ENCODE results near the gene NXPE1.
"Not testable (repeated sequence)": the region's sequence is repeated elsewhere in the genome, so short reads cannot be mapped to it uniquely, and the experiment has no call there.

Gene NXPE1

DNA sequence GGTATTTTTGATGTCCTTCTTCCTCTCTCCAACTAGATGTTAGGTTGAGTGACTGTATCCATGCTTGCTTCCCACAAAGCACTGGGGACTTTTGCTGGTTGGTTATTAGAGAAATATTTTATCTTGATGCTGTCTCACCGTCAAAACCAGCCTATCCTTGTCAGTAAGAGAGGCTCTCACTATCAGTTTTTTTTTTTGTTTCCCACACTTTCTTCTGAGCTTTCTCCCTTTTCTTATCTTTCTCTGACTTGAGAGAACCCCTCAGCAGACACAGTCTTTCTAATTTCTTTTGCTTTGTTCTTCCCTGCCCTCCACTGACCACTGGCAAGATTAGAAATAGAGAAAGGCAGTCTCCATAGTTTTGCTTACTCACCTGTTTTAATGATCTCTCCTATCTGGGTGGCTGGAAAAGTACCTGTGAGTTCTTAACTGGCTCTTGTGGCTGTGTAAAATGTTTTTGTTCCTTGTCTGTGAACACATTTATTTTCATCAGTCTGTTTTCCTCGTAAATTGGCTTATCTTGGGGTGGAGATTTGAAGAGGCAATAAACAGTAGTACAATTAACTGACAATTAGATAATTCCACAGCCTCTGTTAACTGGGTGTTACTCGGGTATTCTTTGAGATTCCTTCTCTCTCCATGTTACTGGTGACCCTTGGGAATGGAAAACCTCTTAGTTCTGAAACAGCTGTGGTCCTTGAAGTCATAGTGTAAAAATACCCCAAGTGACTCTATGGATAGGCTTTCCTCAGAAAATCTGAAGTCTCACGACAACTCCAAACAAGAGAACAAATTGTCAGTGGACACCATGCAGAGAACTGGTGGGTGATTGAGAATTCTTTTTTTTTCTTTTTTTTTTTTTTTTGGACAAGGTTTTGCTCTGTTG is at the start of gene NXPE1:
Gene NXPE1, minus strand, starts transcription at position 457 of the 886 bp plus-strand sequence. CDS start 8,680 bp downstream, outside the sequence.
- DNase-seq, result no peak

DNA sequence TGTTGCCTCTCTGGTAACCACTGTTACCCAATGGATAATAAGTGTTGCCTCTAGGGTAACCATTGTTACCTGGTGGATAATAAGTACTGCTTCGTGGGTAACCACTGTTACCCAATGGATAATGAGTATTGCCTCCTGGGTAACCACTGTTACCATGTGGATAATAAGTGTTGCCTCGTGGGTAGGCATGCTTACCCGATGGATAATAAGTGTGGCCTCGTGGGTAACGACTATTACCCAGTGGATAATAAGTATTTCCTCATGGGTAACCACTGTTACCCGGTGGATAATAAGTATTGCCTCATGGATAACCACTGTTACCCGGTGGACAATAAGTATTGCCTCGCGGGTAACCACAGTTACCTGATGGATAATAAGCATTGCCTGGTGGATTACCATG is 49.7 kb upstream of the NXPE1 start:
- DNase-seq, result no peak

DNA sequence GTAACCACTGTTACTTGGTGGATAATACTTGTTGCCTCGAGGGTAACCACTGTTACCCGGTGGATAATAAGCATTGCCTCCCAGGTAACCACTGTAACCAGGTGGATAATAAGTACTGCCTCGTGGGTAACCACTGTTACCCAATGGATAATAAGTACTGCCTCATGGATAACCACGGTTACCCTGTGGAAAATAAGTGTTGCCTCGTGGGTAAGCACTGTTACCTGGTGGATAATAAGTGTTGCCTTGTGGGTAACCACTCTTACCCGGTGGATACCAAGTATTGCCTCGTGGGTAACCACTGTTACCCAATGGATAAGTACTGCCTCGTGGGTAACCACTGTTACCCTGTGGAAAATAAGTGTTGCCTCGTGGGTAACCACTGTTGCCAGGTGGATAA is 48.9 kb upstream of the NXPE1 start:
- not testable (repeated sequence) for DNase-seq

DNA sequence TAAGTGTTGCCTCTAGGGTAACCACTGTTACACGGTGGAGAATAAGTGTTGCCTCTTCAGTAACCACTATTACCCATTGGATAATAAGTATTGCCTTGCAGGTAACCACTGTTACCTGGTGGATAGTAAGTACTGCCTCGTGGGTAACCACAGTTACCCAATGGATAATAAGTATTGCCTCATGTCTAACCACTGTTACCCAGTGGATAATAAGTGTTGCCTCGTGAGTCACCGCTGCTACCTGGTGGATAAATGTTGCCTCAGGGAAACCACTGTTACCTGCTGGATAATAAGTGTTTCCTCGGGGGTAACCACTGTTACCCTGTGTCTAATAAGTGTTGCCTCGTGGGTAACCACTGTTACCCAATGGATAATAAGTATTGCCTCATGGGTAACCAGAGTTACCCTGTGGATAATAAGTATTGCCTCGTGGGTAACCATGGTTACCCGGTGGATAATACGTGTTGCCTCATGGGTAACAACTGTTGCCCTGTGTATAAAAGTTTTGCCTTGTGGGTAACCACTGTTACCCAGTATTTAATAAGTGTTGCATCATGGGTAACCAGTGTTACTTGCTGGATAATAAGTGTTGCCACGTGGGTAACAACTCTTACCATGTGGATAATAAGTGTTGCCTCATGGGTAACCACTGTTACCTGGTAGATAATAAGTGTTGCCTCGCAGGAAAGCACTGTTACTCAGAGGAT is 48.2 kb upstream of the NXPE1 start:
- DNase-seq, result no peak

DNA sequence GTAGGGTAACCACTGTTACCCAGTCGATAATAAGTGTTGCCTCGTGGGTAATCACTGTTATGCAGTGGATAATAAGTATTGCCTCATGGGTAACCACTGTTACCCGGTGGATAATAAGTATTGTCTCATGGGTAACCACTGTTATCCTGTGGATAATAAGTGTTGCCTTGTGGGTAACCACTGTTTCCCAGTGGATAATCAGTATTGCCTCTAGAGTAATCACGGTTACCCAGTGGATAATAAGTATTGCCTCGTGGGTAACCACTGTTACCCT is 47.1 kb upstream of the NXPE1 start:
- DNase-seq, result not testable (repeated sequence)

DNA sequence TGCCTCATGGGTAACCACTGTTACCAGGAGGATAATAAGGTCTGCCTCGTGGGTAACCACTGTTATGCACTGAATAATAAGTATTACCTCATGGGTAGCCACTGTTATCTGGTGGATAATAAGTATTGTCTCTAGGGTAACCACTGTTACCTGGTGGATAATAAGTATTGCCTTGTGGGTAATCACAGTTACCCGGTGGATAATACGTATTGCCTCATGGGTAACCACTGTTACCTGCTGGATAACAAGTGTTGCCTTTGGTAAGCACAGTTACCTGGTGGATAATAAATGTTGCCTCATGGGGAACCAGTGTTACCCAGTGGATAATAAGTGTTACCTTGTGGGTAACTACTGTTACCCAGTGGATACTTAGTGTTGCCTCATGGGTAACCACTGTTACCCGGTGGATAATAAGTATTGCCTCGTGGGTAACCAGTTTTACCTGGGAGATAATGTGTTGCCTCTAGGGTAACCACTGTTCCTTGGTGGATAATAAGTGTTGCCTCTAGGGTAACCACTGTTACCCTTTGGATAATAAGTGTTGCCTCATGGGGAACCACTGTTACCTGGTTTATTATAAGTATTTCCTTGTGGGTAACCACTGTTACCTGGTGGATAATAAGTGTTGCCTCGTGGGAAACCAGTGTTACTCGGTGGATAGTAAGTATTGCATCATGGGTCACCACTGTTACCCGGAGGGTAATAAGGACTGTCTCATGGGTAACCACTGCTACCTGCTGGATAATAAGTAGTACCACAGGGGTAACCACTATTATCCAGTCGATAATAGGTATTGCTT is 46.5 kb upstream of the NXPE1 start:
- DNase-seq, result no peak

DNA sequence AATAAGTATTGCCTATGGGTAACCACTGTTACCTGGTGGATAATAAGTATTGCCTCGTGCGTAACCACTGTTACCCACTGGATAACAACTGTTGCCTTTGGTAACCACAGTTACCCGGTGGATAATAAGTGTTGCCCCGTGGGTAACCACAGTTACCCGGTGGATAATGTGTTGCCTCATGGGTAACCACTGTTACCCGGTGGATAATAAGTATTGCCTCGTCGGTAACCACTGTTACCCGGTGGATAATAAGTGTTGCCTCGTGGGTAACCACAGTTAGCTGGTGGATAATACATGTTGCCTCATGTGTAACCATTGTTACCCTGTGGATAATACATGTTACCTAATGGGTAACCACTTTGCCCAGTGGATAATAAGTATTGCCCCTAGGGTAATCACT is 45.7 kb upstream of the NXPE1 start:
- DNase-seq, result no peak

DNA sequence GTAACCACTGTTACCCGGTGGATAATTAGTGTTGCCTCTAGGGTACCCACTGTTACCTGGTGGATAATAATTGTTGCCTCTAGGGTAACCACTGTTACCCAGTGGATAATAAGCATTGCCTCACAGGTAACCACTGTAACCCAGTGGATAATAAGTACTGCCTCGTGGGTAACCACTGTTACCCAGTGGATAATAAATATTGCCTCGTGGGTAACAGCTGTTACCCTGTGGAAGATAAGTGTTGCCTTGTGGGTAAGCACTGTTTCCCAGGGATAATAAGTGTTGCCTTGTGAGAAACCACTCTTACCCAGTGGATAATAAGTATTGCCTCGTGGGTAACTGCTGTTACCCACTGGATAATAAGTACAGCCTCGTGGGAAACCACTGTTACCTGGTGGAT is 45.2 kb upstream of the NXPE1 start:
- no peak for DNase-seq

DNA sequence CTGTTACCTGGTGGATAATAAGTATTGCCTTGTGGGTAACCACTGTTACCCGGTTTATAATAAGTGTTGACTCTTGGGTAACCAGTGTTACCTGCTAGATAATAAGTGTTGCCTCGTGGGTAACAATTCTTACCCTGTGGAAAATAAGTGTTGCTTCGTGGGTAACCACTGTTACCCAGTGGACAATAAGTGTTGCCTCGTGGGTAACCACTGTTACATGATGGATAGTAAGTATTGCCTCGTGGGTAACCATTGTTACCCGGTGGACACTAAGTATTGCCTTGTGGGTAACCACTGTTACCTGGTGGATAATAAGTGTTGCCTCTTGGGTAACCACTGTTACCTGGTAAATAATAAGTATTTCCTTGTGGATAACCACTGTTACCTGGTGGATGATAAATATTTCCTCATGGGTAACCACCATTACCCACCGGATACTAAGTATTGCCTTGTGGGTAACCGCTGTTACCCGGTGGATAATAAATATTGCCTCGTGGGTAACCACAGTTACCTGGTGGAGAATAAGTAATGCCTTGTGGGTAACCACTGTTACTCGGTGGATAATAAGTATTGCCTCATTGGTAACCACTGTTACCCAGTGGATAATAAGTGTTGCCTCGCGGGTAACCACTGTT is 44.6 kb upstream of the NXPE1 start:
- no peak for DNase-seq

DNA sequence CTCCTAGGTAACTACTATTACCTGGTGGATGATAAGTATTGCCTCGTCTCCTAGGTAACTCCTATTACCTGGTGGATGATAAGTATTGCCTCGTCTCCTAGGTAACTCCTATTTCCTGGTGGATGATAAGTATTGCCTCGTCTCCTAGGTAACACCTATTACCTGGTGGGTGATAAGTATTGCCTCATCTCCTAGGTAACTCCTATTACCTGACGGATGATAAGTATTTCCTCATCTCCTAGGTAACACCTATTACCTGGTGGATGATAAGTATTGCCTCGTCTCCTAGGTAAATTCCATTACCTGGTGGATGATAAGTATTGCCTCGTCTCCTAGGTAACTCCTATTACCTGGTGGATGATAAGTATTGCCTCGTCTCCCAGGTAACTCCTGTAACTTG is 43.5 kb upstream of the NXPE1 start:
- not testable (repeated sequence) for DNase-seq

DNA sequence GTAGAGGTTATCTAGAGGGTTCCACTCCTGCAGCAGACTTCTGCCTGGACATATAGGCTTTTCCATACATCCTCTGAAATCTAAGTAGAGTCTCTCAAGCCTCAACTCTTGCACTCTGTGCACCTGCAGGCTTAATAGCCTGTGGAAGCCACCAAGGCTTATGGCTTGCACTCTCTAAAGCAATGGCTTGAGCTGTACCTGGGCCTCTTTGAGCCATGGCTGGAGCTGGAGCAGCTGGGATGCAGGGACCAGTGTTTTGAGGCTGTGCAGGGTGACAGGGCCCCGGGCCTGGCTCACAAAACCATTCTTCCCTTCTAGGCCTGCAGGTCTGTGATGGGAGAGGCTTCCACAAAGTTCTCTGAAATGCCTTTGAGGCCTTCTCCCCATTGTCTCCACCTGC is 38.8 kb upstream of the NXPE1 start:
- DNase-seq, result no peak

DNA sequence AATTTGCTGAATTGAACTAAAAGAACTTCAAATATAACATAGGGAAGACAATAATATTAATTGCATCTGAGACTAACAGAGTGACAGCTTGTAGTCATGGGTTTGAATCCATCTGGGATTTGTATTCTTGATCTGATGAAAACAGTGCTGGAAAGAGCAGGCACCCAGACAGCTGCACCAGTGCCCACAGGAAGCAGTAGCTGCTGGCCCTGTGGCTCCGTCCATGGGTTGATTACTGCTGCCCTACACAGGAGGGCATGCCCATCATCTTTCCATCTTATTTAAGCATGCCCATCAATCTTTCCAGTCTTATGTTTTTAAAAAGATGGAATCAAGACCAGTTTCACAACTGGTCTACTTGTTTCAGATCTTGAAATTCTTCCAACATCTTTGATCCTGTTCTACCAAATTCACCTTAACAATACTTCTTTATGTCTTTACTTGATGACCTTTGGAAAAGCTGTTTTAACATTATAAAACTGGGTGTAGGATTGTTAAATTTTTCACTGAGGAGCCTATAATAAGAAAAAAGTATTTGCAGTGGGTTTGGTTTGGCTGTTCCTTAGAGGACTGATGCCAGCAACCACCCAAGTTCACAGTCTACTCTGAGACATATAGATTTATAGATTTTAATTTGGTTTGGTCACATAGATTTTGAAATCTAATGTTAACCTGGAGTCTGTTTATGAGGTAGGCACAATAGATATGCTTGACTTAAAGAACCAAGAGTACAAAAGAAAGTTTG is 36.7 kb upstream of the NXPE1 start:
- DNase-seq, result no peak

DNA sequence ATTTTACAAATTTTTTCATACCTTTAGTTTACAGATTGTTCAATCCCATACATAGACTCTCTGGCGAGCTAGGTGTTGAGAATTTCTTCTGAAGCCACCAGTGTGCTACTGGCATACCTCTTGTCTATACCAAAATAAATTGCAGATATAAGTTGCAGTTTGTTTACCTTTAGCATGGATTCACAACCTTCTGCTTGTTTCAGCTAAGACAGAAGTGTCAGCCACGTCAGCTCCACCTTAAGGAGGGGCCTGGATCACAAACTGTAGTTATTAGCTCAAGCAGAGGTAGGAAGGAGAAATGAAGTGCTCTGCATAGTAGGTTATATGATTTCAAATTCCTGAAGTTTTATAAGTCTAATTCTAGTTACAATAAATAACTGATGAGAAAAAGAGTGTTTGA is 35.9 kb upstream of the NXPE1 start, which contains the start of gene NXPE4:
Gene NXPE4, minus strand, starts transcription at position 216 of the 400 bp plus-strand sequence. CDS start 1,027 bp downstream, outside the sequence.
- no peak for DNase-seq

DNA sequence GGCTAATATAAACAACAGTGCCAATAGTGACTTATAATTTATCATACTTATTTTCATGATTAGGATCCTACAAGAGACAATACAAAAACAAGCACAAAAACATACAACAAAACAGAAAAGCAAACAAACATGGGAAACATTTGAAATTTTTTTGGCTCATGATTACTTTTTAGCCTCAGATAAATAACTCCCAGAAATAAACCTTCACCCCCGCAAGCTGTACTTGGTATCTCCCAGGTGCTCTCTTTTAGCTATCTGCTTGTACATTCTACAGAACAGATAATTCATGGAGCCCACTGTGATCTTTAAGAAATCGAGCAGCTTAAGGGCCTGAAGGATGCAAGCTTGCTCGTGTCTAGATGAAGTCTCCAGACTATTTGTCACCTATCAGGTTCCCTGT is 35.0 kb upstream of the NXPE1 start:
- DNase-seq, result no peak

DNA sequence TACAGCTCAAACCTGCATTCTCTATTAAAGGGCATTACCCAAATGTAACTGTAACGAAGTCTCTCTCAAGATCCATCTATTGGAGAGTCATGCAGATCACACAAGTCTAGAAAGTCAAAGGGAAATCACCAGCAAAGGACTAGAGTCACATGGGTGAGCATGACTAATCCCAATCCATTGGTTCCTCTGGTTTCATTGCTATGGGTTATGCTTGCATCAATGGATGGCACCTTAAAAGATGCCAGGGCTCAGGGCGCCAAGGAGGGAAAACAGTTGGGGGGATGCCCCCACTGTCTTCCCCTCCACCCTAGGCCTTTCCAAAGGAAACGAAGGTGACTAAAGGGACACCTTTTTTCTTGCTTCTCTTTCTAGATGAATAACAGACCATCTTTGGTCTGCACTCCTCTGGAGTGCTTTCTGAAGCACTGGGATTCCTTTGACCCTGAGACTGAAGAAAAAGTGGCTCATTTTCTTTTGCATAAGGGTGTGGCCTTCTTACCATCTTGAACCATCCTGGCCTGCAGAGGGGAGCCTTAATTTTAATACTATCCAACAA is 27.8 kb upstream of the NXPE1 start:
- no peak for DNase-seq

DNA sequence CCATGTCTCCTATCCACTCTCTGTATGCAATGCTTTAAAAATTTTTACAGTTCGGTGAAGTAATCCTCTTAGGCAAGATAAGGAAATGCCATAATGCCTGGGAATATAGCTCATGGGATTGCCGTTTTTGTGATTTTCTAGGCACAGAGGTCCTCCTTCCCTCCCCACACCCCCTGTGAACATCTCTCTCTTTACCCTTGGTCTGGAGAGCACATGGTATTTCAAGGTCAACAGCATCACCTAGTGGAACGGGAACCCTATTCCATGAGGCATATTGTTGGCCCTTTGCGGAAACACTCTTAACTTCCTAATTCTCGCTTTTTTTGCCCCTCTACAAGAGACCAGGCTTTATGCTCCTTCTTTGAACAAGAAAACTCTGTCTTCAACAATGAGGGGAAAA is 27.1 kb upstream of the NXPE1 start:
- DNase-seq, result no peak

DNA sequence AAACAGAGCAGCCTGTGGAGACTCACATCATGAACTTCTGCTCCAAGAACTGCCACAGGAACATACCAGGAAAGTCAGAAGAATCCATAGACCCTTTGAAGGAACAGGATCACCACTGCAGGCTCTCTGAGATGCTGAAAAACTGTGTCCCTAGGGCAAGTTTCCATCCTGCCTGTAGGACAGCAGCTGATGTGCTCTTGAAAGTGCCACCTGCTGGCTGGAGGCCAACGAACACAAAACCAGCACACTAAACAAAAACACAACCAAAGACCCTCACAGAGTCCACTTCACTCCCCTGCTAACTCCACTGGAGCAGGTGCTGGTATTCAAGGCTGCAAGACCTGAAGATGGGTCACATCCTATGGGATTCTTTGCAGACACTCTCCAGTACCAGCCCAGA is 12.0 kb upstream of the NXPE1 start:
- DNase-seq, result no peak

DNA sequence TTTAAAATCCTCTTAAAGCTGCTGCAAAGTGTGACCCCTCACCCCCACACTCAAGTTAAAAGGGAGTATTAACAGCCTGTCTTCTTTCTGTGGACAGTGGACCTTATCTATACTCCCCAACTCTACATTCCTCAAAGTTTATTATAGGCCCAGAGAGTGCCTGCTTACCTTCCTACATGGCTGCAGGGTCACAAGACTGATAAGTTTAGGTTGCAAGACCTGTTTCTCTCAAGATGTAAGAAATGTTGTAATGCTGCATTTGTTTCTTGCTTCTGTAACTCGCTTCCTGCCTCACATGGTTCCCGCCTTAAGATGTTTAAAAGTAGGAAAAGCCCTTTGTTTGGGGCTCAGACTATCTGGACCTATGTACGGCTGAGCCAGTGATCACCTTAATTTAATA is 10.1 kb upstream of the NXPE1 start:
- no peak for DNase-seq

DNA sequence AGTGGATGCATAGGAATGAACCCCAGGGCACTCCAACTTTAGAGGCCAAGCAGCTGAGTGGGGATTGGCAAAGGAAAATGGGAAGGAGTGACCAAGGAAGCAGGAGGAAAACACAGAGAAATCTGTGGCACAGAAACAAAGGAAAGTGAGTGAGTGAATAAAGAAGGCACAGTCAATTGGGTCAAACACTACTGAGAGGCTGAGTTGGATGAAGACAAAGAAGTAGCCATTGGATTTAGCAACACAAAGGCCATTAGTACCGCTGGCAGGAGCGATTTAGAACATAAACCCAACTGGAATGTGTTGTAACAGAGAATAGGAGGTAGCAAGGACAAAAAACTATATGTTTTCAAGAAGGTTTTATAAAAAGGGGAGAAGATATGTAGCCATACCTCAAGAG is 6.6 kb upstream of the NXPE1 start:
- no peak for DNase-seq

DNA sequence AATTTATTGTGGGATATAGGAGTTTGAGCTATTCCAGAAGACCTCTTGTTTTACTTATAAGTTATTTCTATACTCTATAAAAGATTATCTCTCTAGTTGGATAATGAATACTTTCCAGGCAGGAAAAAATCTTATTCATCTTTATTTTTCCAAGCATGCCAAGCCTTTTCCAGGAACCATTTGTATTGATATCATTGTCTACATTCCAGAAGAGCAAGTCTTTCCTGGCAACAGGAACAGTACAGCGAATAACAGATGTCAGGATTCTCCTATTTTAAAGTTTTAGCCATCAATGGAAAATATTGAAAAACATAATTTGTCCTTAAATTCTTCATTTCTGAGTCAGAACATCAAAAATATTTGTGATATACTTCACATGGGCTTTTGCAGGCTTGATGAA is 5.2 kb upstream of the NXPE1 start:
- no peak for DNase-seq

DNA sequence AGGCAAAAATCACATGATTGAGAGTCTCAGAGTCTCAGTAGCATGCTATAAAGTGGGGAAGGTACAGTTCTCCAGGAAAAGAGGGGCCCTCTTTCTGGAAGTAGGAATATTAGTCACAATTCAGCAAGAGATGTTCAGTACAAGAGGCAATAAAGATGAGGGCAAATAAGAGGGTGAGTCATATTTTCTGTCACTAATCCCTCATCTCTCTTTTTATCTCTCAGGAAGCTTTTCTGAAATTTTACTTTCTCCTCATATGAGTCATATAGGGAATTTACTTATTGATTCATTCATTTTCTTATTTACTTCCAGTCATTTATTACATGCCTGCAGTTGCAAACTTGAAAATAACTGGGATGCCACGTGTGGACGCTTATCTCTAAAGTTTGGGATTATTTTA is 3.4 kb upstream of the NXPE1 start:
- no peak for DNase-seq

All from stimulated activated CD4-positive, alpha-beta T cell treated with anti-CD3 and anti-CD28 coated beads, Interleukin-2, amount 100 ng/mL, for 48 hours (primary cell).